T-helper 2 cell treated with Interferon-gamma antibody and Interleukin-4, amounts not matched to agents 5 μg/mL and 100 μg/mL, for 36 hours (primary cell): Measurements from ENCODE around the gene CNOT10.

Source experiments
- DNase-seq: peaks from one replicate; pipeline ENCODE4 v3.0.0; 2021; ENCODE audit warnings: low spot score
- H3K27ac Mint-ChIP-seq: one replicate; pipeline ENCODE4 v1.8.0; 2021; ENCODE audit warnings: mild to moderate bottlenecking, mixed read lengths
- H3K27me3 Mint-ChIP-seq: one replicate; pipeline ENCODE4 v1.8.0; 2021; ENCODE audit warnings: low read depth, mixed read lengths
- H3K36me3 Mint-ChIP-seq: one replicate; pipeline ENCODE4 v1.8.0; 2021; ENCODE audit warnings: low read depth, mixed read lengths
- H3K4me1 Mint-ChIP-seq: one replicate; pipeline ENCODE4 v1.8.0; 2021; ENCODE audit warnings: low read depth, mixed read lengths
- H3K4me3 Mint-ChIP-seq: one replicate; pipeline ENCODE4 v1.8.0; 2022; ENCODE audit warnings: mild to moderate bottlenecking, moderate library complexity, mixed read lengths
- H3K9me3 Mint-ChIP-seq: one replicate; pipeline ENCODE4 v1.8.0; 2021; ENCODE audit warnings: mixed read lengths

CNOT10 gene

GRCh38 chr3:32819551-32820348 lies 134.8 kb downstream of the CNOT10 start:
- Mint-ChIP-seq H3K36me3 (no peaks in the 10 kb centered on the region), H3K4me1 (peaks cover 17% of the 10 kb centered on the region), H3K9me3 (no peaks in the 10 kb centered on the region), H3K27me3 (peaks cover 66% of the 10 kb centered on the region), H3K27ac (no peak overlapping the region), H3K4me3 (no peak overlapping the region)
- DNase-seq, result no peak

GRCh38 chr3:32820430-32820829 lies 135.4 kb downstream of the CNOT10 start:
- peaks cover 64% of the 10 kb centered on the region for H3K27me3 Mint-ChIP-seq
- DNase-seq, result no peak
- no peak overlapping the region for H3K4me3 Mint-ChIP-seq
- H3K4me1 Mint-ChIP-seq, result peaks cover 15% of the 10 kb centered on the region
- H3K36me3 Mint-ChIP-seq, result no peaks in the 10 kb centered on the region
- H3K9me3 Mint-ChIP-seq, result no peaks in the 10 kb centered on the region
- no peak overlapping the region for H3K27ac Mint-ChIP-seq

- Mint-ChIP-seq H3K9me3 (no peaks in the 10 kb centered on the region), H3K4me1 (peaks cover 10% of the 10 kb centered on the region), H3K27me3 (peaks cover 62% of the 10 kb centered on the region), H3K36me3 (no peaks in the 10 kb centered on the region), H3K4me3 (no peak overlapping the region), H3K27ac (no peak overlapping the region)
- no peak for DNase-seq
Observed at GRCh38 chr3:32820971-32821685, 136.1 kb downstream of the CNOT10 start.

- Mint-ChIP-seq H3K36me3 (no peaks in the 10 kb centered on the region), H3K27me3 (peaks cover 57% of the 10 kb centered on the region), H3K27ac (no peak overlapping the region), H3K4me1 (peaks cover 8% of the 10 kb centered on the region), H3K4me3 (no peak overlapping the region), H3K9me3 (no peaks in the 10 kb centered on the region)
- no peak for DNase-seq
Observed at GRCh38 chr3:32821686-32822296, 136.8 kb downstream of the CNOT10 start.

GRCh38 chr3:32822609-32823498 lies 137.9 kb downstream of the CNOT10 start:
- Mint-ChIP-seq H3K4me3 (no peak overlapping the region), H3K27me3 (peaks cover 55% of the 10 kb centered on the region), H3K9me3 (no peaks in the 10 kb centered on the region), H3K4me1 (peaks cover 1% of the 10 kb centered on the region), H3K27ac (no peak overlapping the region), H3K36me3 (no peaks in the 10 kb centered on the region)
- no peak for DNase-seq
